Activated CD8-positive, alpha-beta memory T cell treated with anti-CD3 and anti-CD28 coated beads, Interleukin-2, amount 50 U/mL, for 24 hours (primary cell): ENCODE results near the gene HTR4.
A peak's percentile ranks its signal among the peaks of the same experiment; 100 is the strongest.
"Not testable (repeated sequence)": the region's sequence is repeated elsewhere in the genome, so short reads cannot be mapped to it uniquely, and the experiment has no call there.

Experiments used
- DNase-seq: peaks from one replicate; pipeline ENCODE4 v3.0.0-alpha.2; 2020; ENCODE audit errors: extremely low read depth

The HTR4 gene

DNA sequence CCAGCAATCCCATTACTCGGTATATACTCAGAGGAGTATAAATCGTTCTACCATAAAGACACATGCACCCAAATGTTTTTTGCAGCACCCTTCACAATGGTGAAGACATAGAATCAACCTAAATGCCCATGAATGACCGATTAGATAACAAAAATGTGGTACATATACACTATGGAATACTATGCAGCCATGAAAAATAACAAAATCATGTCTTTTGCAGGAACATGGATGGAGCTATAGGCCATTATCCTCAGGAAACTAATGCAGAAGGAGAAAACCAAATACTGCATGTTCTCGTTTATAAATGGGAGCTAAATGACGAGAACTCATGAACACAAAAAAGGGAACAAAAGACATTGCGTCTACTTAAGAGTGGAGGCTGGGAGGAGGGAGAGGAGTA is 114.5 kb downstream of the HTR4 start:
- DNase-seq: no peak

DNA sequence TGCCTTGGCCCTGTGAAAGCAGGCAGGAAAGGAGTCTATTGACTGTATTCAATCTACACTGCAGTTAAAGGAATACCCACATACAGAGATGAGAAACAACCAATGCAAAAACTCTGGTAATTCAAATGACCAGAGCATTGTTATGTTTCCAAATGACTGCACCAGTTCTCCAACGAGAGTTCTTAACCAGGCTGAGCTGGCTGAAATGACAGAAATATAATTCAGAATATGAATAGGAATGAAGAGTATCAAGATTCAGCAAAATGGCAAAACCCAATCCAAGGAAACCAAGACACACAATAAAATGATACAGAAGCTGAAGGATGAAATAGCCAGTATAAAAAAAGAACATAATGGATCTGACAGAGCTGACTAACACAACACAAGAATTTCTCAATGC is 119.1 kb downstream of the HTR4 start:
- DNase-seq: no peak

DNA sequence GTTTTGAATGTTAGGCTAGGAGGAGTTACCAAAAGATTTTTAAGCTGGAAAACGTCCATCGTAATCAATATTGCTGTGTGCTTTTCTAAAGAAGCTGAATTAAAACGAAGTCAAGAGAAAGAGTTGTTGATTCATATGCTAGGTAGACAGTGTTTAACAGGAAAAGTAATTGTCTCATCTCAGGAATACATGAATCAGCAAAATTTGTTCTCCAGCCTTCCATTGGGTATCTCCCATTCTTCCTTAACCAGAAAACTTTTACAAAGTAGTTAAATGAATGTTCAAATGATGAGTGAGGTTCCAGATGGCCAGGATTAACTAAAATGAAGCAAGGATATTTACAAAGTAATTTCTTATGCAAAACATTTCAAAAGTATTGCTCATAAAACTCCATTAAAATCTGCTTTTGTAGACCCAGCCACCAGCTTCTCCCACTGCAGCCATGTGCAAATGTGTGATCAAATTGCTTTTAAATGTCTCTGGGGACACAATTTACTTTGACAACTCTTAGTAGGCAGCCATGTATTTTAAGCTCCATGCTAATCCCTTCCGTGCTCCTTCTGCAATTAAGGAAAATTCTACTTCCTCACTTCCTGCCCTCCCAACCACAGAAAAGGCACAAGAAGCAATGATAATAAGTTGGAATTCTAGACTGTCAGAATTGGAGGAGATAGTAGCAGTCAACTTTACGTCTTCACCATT is 121.2 kb downstream of the HTR4 start:
- DNase-seq: no peak

DNA sequence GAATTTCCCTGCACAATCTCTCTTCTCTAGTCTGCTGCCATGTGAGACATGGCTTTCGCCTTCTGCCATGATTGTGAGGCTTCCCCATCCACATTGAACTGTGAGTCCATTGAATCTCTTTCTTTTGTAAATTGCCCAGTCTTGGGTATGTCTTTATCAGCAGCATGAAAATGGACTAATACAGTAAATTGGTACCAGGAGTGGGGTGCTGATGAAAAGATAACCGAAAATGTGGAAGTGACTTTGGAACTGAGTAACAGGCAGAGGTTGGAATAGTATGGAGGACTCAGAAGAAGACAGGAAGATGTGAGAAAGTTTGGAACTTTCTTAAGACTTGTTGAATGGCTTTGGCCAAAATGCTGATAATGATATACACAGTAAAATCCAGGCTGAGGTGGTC is 124.9 kb downstream of the HTR4 start:
- not testable (repeated sequence) for DNase-seq

GRCh38 chr5:148524721-148525120 is 129.6 kb downstream of the HTR4 start:
- no peak for DNase-seq

GRCh38 chr5:148523139-148523538 is 131.2 kb downstream of the HTR4 start:
- DNase-seq: no peak

- no peak for DNase-seq
Observed at GRCh38 chr5:148515460-148515859, 138.9 kb downstream of the HTR4 start.

DNA sequence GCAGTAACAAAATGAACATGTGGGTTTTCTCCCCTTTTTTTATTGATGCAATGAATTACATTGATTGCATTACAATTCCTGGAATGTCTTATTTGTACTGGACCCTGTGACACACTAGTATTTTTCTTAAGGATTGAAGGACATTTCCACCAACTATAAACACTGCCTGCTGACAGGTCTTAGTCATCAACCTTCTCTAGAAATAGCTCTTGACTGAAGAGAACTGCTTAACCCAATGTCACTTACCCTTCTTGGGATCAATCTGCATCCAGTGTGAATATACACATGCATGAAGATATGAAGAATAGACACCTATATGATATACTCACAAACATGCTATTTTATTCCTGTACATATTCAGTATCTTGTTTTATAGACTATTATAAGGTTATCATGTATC is 140.0 kb downstream of the HTR4 start:
- DNase-seq: no peak

DNA sequence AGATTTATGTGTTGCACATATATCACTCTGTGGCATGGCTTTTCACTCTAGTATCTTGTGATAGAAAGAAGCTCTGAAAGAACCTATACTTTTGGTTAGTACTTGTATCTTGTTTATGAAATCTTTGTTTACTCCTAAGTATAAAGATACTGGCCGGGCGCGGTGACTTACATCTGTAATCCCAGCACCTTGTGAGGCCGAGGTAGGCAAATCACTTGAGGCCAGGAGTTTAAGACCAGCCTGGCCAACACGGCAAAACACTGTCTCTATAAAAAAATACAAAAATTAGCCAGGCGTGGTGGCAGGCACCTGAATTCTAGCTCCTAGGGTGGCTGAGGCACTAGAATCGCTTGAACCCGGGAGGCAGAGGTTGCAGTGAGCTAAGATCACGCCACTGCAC is 141.8 kb downstream of the HTR4 start:
- DNase-seq: no peak

DNA sequence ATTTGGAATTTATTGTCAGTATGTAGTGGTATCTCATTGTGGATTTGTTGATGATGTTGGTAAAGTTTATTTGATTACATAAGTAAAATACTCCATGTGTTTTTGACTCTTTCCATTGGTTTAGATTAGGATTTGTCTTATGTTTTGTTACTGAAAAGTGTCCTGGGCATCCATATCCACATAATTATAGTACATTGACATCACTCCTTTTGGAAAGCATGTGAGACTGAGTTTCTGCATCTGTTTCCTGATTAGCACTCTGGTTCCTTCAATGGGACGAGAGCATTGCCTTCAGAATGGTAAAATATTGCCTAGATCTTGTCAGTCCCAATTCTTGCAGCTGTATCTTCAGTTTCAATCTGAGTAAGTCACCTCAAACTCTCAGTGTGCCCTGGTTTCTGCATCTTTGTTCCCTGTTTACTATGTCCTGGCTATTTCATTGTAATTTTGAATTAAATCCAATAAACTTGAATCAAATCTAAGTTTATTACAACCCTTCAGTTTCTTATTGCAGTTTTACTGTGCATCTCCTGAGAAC is 142.4 kb downstream of the HTR4 start:
- DNase-seq: no peak

DNA sequence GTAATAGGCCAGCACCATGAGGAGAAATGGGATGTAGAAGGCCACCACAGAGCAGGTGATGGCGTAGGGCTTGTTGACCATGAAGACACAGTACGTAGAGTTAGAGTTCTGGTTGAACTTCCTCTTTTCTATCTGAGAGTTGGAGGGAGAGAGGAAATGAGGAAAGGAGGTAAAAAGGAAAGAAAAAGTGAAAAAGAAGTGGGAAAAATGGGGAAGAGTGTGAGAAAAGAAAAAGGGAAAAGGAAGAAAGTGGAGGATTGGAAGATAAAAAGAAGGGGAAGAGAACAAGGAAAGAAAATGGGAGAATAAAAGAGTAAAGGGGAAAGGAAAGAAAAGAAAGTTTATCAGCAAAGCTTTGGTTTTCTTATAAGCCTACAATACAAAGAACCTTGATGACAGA is 144.4 kb downstream of the HTR4 start:
- no peak for DNase-seq

DNA sequence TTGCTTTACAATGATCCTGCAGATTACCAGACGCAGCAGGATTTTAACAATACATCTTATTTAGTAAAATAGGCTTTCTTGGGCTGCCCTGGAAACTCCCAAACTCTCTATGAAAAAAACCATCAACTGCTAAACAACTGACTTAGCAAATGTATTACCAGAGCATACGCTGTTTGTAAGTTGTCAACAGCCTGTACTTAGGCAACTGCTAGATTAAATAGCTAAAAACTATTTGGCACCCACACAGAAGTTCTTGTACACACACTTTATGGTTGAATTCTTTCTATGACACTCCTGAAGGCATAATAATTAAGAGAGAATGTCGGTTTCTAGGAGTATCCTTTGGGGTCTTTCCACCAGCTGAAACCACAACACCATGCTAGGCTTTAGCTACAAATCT is 146.7 kb downstream of the HTR4 start:
- no peak for DNase-seq

DNA sequence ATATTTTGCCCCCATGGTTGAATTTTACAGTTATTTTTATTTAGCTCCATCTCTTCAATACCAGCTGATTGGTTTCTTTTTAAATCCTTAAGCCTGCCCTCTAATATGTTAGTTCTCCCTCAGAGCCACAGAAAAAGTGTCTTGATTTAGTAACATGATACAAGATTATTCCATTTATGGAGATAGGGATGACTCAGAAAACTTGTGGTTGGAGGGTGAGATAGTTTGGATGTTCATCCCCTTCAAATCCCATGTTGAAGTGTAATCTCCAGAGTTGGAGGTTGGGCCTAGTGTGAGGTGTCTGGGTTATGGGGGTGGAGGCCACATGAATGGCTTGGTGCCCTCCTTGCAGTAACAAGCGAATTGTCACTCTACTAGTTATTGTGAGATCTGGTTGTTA is 154.9 kb downstream of the HTR4 start:
- no peak for DNase-seq

DNA sequence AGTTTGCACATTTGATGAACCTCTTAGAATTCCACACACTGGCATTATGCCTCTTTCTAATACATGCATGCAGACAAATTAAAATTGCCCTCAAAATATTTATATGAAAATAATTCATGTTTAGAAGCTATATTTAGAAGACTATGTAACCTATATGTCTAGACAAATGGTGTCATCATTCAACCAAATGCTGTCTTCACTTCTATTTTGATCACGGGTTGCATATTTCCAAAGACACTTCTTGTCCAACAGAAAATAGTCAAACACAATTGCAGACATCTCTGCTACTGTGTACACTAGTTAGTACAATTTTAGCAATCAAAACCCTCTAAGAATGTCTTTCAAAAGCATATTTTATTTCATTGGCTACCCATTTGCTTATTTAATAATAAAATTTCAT is 156.6 kb downstream of the HTR4 start:
- no peak for DNase-seq

GRCh38 chr5:148492351-148492750 is 162.0 kb downstream of the HTR4 start:
- no peak for DNase-seq

GRCh38 chr5:148491793-148492184 is 162.5 kb downstream of the HTR4 start:
- no peak for DNase-seq

DNA sequence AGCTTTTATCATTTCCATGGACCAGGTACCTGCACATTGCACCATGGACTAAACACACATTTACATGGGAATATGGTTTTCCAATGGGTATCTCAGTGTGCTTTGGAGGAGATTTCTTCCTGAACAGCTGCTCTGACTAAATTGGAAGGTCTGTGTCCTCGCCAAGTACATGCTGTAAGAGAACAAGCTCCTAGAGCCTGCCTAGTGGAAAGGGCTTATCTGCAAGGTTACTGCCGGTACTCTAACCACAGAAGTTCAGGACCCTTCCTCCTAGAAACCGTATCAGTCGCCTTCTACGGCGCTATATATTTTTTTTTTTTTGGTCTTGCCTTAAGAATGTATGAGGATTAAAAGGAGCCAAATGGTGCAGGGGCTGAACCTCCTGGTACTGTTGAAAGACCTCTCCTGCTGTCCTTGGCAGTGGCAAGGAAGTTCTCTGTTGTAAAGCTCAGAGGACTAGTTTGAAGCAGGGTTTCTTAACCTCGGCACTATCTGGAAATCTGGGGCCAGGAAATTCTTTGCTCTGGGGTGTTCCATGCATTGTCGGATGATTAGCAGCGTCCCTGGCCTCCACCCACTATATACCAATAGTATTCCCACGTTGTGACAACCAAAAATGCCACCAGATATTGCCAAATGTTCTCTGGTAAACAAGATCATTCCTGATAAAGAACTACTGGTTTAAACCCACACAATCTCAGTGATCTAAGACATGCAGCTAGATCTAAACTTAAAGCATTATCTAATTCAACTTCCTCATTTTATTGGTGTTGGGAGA is 163.1 kb downstream of the HTR4 start:
- DNase-seq: no peak

DNA sequence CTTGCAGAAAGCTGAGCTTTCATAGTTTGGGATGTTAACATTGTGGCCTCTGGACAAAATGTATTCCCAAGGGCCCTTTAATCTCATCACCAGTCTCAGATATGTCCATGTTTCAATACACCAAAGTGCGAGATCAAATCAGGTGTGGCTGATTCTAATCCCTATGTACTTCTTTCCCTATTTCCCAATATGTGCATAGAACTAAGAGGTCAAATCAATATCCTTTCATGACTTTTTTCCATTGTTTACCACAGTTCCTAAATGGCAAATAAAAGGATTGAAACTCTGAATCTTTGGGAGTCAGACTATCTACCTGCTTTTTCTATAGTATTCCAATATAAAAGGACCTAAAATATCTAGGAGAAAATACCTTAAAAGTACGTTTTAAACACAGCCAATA is 165.6 kb downstream of the HTR4 start:
- DNase-seq: no peak

DNA sequence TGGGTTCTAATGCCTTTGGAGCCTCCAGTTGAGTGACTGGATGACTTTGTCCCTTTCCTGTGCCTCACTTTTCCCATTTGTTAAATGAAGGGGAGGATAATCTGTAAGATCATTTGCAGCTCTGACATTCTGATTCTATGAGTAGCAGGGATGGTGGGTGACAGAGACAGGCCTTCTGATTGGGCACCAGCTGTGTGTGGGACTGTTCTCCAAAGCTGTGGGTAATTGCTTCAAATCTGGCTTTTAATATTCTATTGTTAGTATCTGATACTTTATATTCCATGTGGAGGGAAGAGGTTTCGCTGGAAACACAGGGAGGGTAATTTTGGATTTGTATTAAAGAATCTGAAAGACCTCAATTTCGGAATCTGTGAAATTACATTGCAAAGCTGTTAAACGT is 167.9 kb downstream of the HTR4 start:
- DNase-seq: no peak

GRCh38 chr5:148484651-148485050 is 169.7 kb downstream of the HTR4 start:
- DNase-seq: no peak

DNA sequence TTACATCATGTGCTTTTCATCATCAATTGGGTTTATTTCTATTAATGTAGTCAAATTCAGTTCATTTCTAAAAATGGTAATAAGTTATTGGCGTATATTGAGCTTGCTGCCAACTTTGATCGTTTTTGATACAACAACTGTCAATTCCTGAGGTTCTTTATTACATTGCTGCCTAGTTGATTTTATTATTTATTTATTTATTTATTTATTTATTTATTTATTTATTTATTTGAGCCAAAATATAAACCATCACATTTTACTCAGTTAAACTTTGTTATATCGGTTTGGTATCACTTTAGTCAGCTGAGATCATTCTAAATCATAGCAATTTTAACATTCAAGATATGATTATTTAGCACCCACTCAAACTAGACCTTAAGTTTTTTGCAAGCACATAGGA is 170.6 kb downstream of the HTR4 start:
- DNase-seq: no peak

GRCh38 chr5:148482697-148483462 is 171.4 kb downstream of the HTR4 start:
- peak; percentile 6 for DNase-seq

- DNase-seq: no peak
Observed at GRCh38 chr5:148482196-148482595, 172.1 kb downstream of the HTR4 start.
